ENCODE data around the gene PRKD1.

GRCh38 chr14:29681316-29681715 is 246.3 kb downstream of the PRKD1 start:
- TF ChIP-seq, protein P1, sequence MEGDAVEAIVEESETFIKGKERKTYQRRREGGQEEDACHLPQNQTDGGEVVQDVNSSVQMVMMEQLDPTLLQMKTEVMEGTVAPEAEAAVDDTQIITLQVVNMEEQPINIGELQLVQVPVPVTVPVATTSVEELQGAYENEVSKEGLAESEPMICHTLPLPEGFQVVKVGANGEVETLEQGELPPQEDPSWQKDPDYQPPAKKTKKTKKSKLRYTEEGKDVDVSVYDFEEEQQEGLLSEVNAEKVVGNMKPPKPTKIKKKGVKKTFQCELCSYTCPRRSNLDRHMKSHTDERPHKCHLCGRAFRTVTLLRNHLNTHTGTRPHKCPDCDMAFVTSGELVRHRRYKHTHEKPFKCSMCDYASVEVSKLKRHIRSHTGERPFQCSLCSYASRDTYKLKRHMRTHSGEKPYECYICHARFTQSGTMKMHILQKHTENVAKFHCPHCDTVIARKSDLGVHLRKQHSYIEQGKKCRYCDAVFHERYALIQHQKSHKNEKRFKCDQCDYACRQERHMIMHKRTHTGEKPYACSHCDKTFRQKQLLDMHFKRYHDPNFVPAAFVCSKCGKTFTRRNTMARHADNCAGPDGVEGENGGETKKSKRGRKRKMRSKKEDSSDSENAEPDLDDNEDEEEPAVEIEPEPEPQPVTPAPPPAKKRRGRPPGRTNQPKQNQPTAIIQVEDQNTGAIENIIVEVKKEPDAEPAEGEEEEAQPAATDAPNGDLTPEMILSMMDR (IDR thresholded peaks at IDR 0.05), result no peak
- TF ChIP-seq POLR2AphosphoS5 (IDR thresholded peaks at IDR 0.05; ENCODE audit: low read depth, low read length) (no peak), YY1 (IDR thresholded peaks at IDR 0.05; ENCODE audit: low read depth) (no peak), RFX5 (IDR thresholded peaks at IDR 0.05; ENCODE audit: low read length) (no peak), GABPA (IDR thresholded peaks at IDR 0.05; ENCODE audit: low read depth) (no peak), RAD21 (IDR thresholded peaks at IDR 0.05; ENCODE audit: low read length) (no peak)

Data from SK-N-SH (cell line).